Chondrocyte (in vitro differentiated cells): ENCODE data around the gene JAG1. TPM values are rescaled to one million over a fixed set of nuclear protein-coding genes. Genes with fewer than 3 reads are reported as not detected.

Experiments
- DNase-seq: peaks from one replicate; pipeline ENCODE4 v3.0.0; 2021; ENCODE audit warnings: mixed read lengths, low spot score
- H3K27ac Mint-ChIP-seq: one replicate; pipeline ENCODE4 v1.8.0; 2021; ENCODE audit warnings: mild to moderate bottlenecking, moderate library complexity, mixed read lengths; ENCODE audit not compliant: unreplicated experiment
- H3K27me3 Mint-ChIP-seq: 2 replicates; pipeline ENCODE4 v1.8.0; 2021; ENCODE audit warnings: low read depth, mixed read lengths
- H3K36me3 Mint-ChIP-seq: 2 replicates; pipeline ENCODE4 v1.8.0; 2021; ENCODE audit warnings: low read depth, mixed read lengths
- H3K4me1 Mint-ChIP-seq: 2 replicates; pipeline ENCODE4 v1.8.0; 2021; ENCODE audit warnings: low read depth, mild to moderate bottlenecking, mixed read lengths
- H3K4me3 Mint-ChIP-seq: one replicate; pipeline ENCODE4 v1.8.0; 2021; ENCODE audit warnings: mild to moderate bottlenecking, moderate library complexity, mixed read lengths; ENCODE audit not compliant: unreplicated experiment
- H3K9me3 Mint-ChIP-seq: 2 replicates; pipeline ENCODE4 v1.8.0; 2021; ENCODE audit warnings: low read depth, mixed read lengths
- total RNA-seq: library from RNA; stranded (reverse); gene quantifications from 3 replicates; pipeline ENCODE4 v1.2.1, GENCODE V29; 2021
- TF ChIP-seq, protein P1 (sequence below): fragments of 200-600 bp; sonication (generic); IDR thresholded peaks from 2 replicates; pipeline ENCODE4 v1.5.0; 2021; ENCODE audit warnings: antibody characterized with exemption, mild to moderate bottlenecking, moderate library complexity

The JAG1 gene
- total RNA-seq, 1 donor from 2014 or later: 510 TPM

GRCh38 chr20:10707791-10708190, 34.0 kb upstream of the JAG1 start:
- no peak overlapping the region for H3K4me3 Mint-ChIP-seq

GRCh38 chr20:10707068-10707467, 33.3 kb upstream of the JAG1 start:
- H3K27me3 Mint-ChIP-seq: no peaks in the 10 kb centered on the region
- peaks cover 3% of the 10 kb centered on the region for H3K9me3 Mint-ChIP-seq
- H3K4me1 Mint-ChIP-seq: peaks cover 41% of the 10 kb centered on the region
- TF ChIP-seq, protein P1, sequence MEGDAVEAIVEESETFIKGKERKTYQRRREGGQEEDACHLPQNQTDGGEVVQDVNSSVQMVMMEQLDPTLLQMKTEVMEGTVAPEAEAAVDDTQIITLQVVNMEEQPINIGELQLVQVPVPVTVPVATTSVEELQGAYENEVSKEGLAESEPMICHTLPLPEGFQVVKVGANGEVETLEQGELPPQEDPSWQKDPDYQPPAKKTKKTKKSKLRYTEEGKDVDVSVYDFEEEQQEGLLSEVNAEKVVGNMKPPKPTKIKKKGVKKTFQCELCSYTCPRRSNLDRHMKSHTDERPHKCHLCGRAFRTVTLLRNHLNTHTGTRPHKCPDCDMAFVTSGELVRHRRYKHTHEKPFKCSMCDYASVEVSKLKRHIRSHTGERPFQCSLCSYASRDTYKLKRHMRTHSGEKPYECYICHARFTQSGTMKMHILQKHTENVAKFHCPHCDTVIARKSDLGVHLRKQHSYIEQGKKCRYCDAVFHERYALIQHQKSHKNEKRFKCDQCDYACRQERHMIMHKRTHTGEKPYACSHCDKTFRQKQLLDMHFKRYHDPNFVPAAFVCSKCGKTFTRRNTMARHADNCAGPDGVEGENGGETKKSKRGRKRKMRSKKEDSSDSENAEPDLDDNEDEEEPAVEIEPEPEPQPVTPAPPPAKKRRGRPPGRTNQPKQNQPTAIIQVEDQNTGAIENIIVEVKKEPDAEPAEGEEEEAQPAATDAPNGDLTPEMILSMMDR: no peak
- no peaks in the 10 kb centered on the region for H3K36me3 Mint-ChIP-seq
- no peak for DNase-seq
- H3K27ac Mint-ChIP-seq: no peak overlapping the region
- no peak overlapping the region for H3K4me3 Mint-ChIP-seq

More at GRCh38 chr20:10707791-10708190, 34.0 kb upstream of the JAG1 start:
- H3K4me1 Mint-ChIP-seq: peaks cover 44% of the 10 kb centered on the region
- no peaks in the 10 kb centered on the region for H3K36me3 Mint-ChIP-seq
- H3K27ac Mint-ChIP-seq: peak overlapping the region; percentile 60
- H3K9me3 Mint-ChIP-seq: peaks cover 3% of the 10 kb centered on the region
- TF ChIP-seq, protein P1: no peak
- DNase-seq: no peak
- H3K27me3 Mint-ChIP-seq: no peaks in the 10 kb centered on the region

DNA sequence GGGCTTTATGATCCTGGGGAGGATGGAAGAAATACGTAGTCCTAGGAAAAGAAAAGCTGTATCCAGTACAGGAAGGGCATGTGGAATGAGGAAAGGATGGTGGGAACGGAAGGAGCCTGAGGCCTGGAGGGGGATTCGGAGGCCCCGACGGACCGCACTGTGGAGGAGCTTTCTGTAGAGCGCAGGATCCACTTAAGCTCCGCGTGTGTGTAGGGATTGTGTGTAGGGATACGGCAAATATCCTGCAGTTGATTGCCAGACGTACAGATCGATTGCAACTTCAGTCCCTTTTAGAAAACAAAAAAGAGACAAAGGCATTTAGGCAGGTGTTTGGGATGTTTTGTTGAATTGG, 32.6 kb upstream of the JAG1 start:
- DNase-seq: no peak
- H3K9me3 Mint-ChIP-seq: peaks cover 3% of the 10 kb centered on the region
- H3K4me1 Mint-ChIP-seq: peaks cover 36% of the 10 kb centered on the region
- no peak overlapping the region for H3K27ac Mint-ChIP-seq
- H3K36me3 Mint-ChIP-seq: no peaks in the 10 kb centered on the region
- TF ChIP-seq, protein P1: no peak
- no peak overlapping the region for H3K4me3 Mint-ChIP-seq
- no peaks in the 10 kb centered on the region for H3K27me3 Mint-ChIP-seq

GRCh38 chr20:10705801-10706459, 32.1 kb upstream of the JAG1 start:
- Mint-ChIP-seq H3K27me3 (no peaks in the 10 kb centered on the region), H3K9me3 (peaks cover 3% of the 10 kb centered on the region), H3K4me1 (peaks cover 31% of the 10 kb centered on the region), H3K4me3 (no peak overlapping the region), H3K36me3 (no peaks in the 10 kb centered on the region), H3K27ac (no peak overlapping the region)
- DNase-seq: no peak
- TF ChIP-seq, protein P1: no peak

GRCh38 chr20:10701607-10702006, 27.8 kb upstream of the JAG1 start:
- no peak overlapping the region for H3K4me3 Mint-ChIP-seq
- no peaks in the 10 kb centered on the region for H3K36me3 Mint-ChIP-seq
- H3K27ac Mint-ChIP-seq: no peak overlapping the region
- H3K9me3 Mint-ChIP-seq: peaks cover 3% of the 10 kb centered on the region
- no peaks in the 10 kb centered on the region for H3K27me3 Mint-ChIP-seq
- no peak for DNase-seq
- no peaks in the 10 kb centered on the region for H3K4me1 Mint-ChIP-seq
- TF ChIP-seq, protein P1: peak; percentile 35
